B cell (primary cell): ENCODE results near the gene HDAC1. TPM values are rescaled to one million over a fixed set of nuclear protein-coding genes. Genes with fewer than 3 reads are reported as not detected.
A peak's percentile ranks its signal among the peaks of the same experiment; 100 is the strongest.

Source experiments
- ATAC-seq: fragments of 200-7000 bp; cut with Tn5 transposase; one replicate; pipeline ENCODE4 v1.10.0; 2021; ENCODE audit warnings: low read depth, mild to moderate bottlenecking, moderate number of reproducible peaks, moderate library complexity
- CTCF ChIA-PET: fragments of 350-600 bp; sonication (Branson Sonifier 250); formaldehyde crosslinking; loops from one replicate; lab custom pipeline; 2021; ENCODE audit warnings: antibody characterized with exemption, inconsistent platforms; lab: Charles Lee
- POLR2A ChIA-PET: fragments of 350-600 bp; sonication (Branson Sonifier 250); formaldehyde crosslinking; loops from one replicate; lab custom pipeline; 2021; ENCODE audit warnings: antibody characterized with exemption; lab: Charles Lee
- DNase-seq: peaks from one replicate; pipeline ENCODE4 v3.0.0; 2013
- H2AFZ ChIP-seq: 2 replicates; pipeline ENCODE4 v1.6.1; 2012; ENCODE audit warnings: mild to moderate bottlenecking, low read depth, low read length; ENCODE audit not compliant: insufficient read depth, poor library complexity, severe bottlenecking
- H3K27ac ChIP-seq, 2 donors: 1 replicate in 1 of 2; 2 replicates in 1 of 2; pipeline ENCODE4 v1.5.1; 2012 to 2013; ENCODE audit warnings: low read length in 2 of 2, mild to moderate bottlenecking in 2 of 2, moderate library complexity in 1 of 2
- H3K27me3 ChIP-seq, 4 experiments: fragments of 200-600 bp in 1 of 4; sonication (generic) in 1 of 4; replicated peaks in 1 of 4; 1 replicate in 2 of 4; 2 replicates in 2 of 4; pipeline versions ENCODE4 v1.6.1 to v1.7.0; 2013 to 2016; ENCODE audit warnings: low read length in 3 of 4, mild to moderate bottlenecking in 2 of 4, mixed read lengths in 1 of 4, moderate library complexity in 1 of 4; ENCODE audit not compliant: insufficient read depth in 4 of 4, control insufficient read depth in 3 of 4; ENCODE audit errors: control extremely low read depth in 1 of 4
- H3K36me3 ChIP-seq, 2 experiments: replicated peaks in 1 of 2; 1 replicate in 1 of 2; 2 replicates in 1 of 2; pipeline versions ENCODE4 v1.6.1 to v1.7.1; 2013; ENCODE audit warnings: low read length in 1 of 2; ENCODE audit not compliant: insufficient read depth in 2 of 2, control insufficient read depth in 1 of 2; ENCODE audit errors: control extremely low read depth in 1 of 2, extremely low read depth in 1 of 2
- H3K4me1 ChIP-seq, 2 donors: fragments of 200-600 bp in 1 of 2; sonication (generic) in 1 of 2; 1 replicate in 1 of 2; 2 replicates in 1 of 2; pipeline versions ENCODE4 v1.5.1 to v1.6.1; 2013 to 2017; ENCODE audit warnings: low read length in 2 of 2; ENCODE audit not compliant: control insufficient read depth in 2 of 2, insufficient read depth in 2 of 2
- H3K4me2 ChIP-seq: replicated peaks from 2 replicates; pipeline ENCODE3; 2012; ENCODE audit warnings: mild to moderate bottlenecking, low read depth, low read length; ENCODE audit not compliant: poor library complexity, severe bottlenecking
- H3K4me3 ChIP-seq, 5 experiments: fragments of 200-600 bp in 1 of 5; sonication (generic) in 1 of 5; 1 replicate in 3 of 5; 2 replicates in 2 of 5; pipeline versions ENCODE4 v1.5.1 to v1.7.0; 2011 to 2016; ENCODE audit warnings: low read length in 4 of 5, mild to moderate bottlenecking in 4 of 5, low read depth in 2 of 5, control low read depth in 1 of 5, moderate library complexity in 1 of 5; ENCODE audit not compliant: insufficient read depth in 1 of 5; ENCODE audit errors: control extremely low read depth in 1 of 5, extremely low read depth in 1 of 5
- H3K79me2 ChIP-seq: fragments of 200-600 bp; sonication (generic); one replicate; pipeline ENCODE4 v1.6.0; 2016; ENCODE audit warnings: low read length; ENCODE audit not compliant: control insufficient read depth, insufficient read depth
- H3K9ac ChIP-seq: fragments of 200-600 bp; sonication (generic); 2 replicates; pipeline ENCODE4 v1.6.1; 2017; ENCODE audit warnings: mild to moderate bottlenecking, low read length, moderate library complexity
- H3K9me3 ChIP-seq, 3 donors: one replicate each; pipeline versions ENCODE4 v1.6.1 to v1.7.1; 2013; ENCODE audit warnings: low read length in 2 of 3; ENCODE audit not compliant: control insufficient read depth in 2 of 3, insufficient read depth in 1 of 3; ENCODE audit errors: control extremely low read depth in 1 of 3
- H4K20me1 ChIP-seq: 2 replicates; pipeline ENCODE4 v1.6.0; 2012; ENCODE audit warnings: mild to moderate bottlenecking, low read length; ENCODE audit not compliant: insufficient read depth, control insufficient read depth, poor library complexity, severe bottlenecking
- H3K27ac Mint-ChIP-seq: one replicate; pipeline ENCODE4 v1.8.0; 2021; ENCODE audit warnings: mixed read lengths
- H3K27me3 Mint-ChIP-seq: one replicate; pipeline ENCODE4 v1.8.0; 2021; ENCODE audit warnings: mixed read lengths
- H3K4me1 Mint-ChIP-seq: one replicate; pipeline ENCODE4 v1.8.0; 2021; ENCODE audit warnings: mixed read lengths
- H3K4me3 Mint-ChIP-seq: one replicate; pipeline ENCODE4 v1.8.0; 2021; ENCODE audit warnings: mixed read lengths
- H3K9me3 Mint-ChIP-seq: one replicate; pipeline ENCODE4 v1.8.0; 2022; ENCODE audit warnings: mixed read lengths; ENCODE audit not compliant: insufficient read depth
- EZH2 ChIP-seq: IDR thresholded peaks from 2 replicates; pipeline ENCODE4 v1.6.1; 2012; ENCODE audit warnings: borderline replicate concordance, low read depth, mild to moderate bottlenecking, moderate library complexity, low read length; ENCODE audit not compliant: insufficient read depth, poor library complexity, severe bottlenecking
- WGBS: methylation state at CpG from one replicate; pipeline ENCODE4 v1.1.5; 2013; ENCODE audit warnings: missing lambda C conversion rate; ENCODE audit not compliant: insufficient coverage; 5-methylcytosine and 5-hydroxymethylcytosine counted together
- intact Hi-C: fragments of 100-400 bp; cut with micrococcal nuclease; formaldehyde crosslinking; loops from one replicate; pipeline ENCODE4 v1.10.0; 2022
- polyA plus RNA-seq: library from polyadenylated mRNA; depleted of rRNA; stranded (reverse); fragments of >200 nt; gene quantifications from 2 replicates; pipeline ENCODE4 v1.2.3, GENCODE V29; 2012
- total RNA-seq, 2 donors: library from RNA; stranded (reverse); fragments of 120-200 nt in 1 of 2; gene quantifications; 1 replicate in 1 of 2; 2 replicates in 1 of 2; pipeline versions ENCODE4 v1.2.3 to v1.2.4, GENCODE V29; 2013 to 2022
- TF ChIP-seq, protein P1 (sequence below): fragments of 200-600 bp; IDR thresholded peaks from one replicate; pipeline ENCODE4 v1.8.0; 2022; ENCODE audit warnings: antibody characterized with exemption, mild to moderate bottlenecking

HDAC1 gene
- total and polyA plus RNA-seq, 2 donors (not counting 1 experiment from before 2014, with no cell fraction given): 184 to 205 TPM

DNA sequence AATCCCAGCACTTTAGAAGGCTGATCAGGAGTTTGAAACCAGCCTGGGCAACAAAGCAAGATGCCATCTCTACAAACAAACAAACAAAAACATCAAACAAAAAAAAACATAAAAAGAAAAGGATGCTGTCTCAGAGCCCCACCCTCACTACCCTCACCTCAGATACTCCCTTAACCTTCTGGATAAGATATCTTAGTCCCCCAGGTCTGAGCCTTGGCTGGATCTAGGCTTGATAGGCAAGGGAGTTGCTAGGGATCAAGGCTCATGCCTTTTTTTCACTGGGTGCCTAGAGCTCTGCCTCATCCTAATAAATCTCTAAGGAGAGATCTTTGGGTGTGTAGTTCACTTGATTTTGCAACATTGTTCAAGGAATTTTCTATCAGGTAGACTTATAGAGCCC is 7.4 kb downstream of the HDAC1 start:
- no peak overlapping the region for H3K4me3 ChIP-seq
- H3K79me2 ChIP-seq: peaks cover 96% of the 10 kb centered on the region
- H3K9ac ChIP-seq: no peak overlapping the region
- intact Hi-C loops: no loop called here
- H3K36me3 ChIP-seq: peaks cover 2 to 43% of the 10 kb centered on the region in 2 experiments
- TF ChIP-seq, protein P1, sequence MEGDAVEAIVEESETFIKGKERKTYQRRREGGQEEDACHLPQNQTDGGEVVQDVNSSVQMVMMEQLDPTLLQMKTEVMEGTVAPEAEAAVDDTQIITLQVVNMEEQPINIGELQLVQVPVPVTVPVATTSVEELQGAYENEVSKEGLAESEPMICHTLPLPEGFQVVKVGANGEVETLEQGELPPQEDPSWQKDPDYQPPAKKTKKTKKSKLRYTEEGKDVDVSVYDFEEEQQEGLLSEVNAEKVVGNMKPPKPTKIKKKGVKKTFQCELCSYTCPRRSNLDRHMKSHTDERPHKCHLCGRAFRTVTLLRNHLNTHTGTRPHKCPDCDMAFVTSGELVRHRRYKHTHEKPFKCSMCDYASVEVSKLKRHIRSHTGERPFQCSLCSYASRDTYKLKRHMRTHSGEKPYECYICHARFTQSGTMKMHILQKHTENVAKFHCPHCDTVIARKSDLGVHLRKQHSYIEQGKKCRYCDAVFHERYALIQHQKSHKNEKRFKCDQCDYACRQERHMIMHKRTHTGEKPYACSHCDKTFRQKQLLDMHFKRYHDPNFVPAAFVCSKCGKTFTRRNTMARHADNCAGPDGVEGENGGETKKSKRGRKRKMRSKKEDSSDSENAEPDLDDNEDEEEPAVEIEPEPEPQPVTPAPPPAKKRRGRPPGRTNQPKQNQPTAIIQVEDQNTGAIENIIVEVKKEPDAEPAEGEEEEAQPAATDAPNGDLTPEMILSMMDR: no peak
- no peak for TF ChIP-seq EZH2
- H2AFZ ChIP-seq: no peak overlapping the region
- no peaks in the 10 kb centered on the region for H3K27me3 Mint-ChIP-seq
- H3K27me3 ChIP-seq: no peaks in the 10 kb centered on the region
- peaks cover 45% of the 10 kb centered on the region for H3K4me1 Mint-ChIP-seq
- CTCF ChIA-PET: interaction anchor here (1.1 kb wide), 1 partner anchor 74 kb away, joined by 6 read pairs; no protein-coding TSS in a partner anchor
- H3K27ac ChIP-seq: peak overlapping the region in 1 of 2 donors; percentile 36
- H3K27ac Mint-ChIP-seq: no peak overlapping the region
- peaks cover 2% of the 10 kb centered on the region for H3K9me3 Mint-ChIP-seq
- peaks cover 22 to 27% of the 10 kb centered on the region in 2 donors for H3K4me1 ChIP-seq
- DNase-seq (no peak), ATAC-seq (no peak)
- H3K9me3 ChIP-seq: no peaks in the 10 kb centered on the region
- H3K4me2 ChIP-seq: no peak overlapping the region
- POLR2A ChIA-PET: no interaction called here
- no peak overlapping the region for H3K4me3 Mint-ChIP-seq
- peaks cover 64% of the 10 kb centered on the region for H4K20me1 ChIP-seq

DNA sequence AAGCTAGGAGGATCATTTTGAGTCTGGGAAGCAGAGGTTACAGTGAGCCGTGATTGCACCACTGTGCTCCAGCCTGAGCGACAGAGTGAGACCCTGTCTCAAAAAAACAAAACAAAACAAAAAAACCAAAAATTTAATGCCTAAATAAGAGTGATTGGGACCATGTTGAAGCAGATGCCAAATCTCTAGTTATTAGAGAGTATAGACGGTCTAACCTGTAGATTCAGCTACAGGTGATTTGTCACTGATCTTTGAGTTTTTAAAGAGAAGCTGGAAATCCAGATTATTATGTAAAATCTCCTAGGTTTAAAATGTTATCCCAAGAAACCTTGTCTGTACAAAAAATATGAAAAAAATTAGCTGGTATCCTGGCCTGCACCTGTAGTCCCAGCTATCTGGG is 11.5 kb downstream of the HDAC1 start:
- H3K4me3 Mint-ChIP-seq: no peak overlapping the region
- WGBS: no CpG with 5 or more reads among the region's 3 CpGs
- CTCF ChIA-PET: interaction anchor here (1.3 to 3.3 kb wide), 3 partner anchors 12 to 88 kb away, joined by 4 to 10 read pairs (median 5); partner anchors contain the start of gene HDAC1

More for the DNA sequence above, 11.5 kb downstream of the HDAC1 start:
- Mint-ChIP-seq H3K9me3 (peaks cover 2% of the 10 kb centered on the region), H3K27ac (no peak overlapping the region), H3K27me3 (no peaks in the 10 kb centered on the region), H3K4me1 (peaks cover 41% of the 10 kb centered on the region)
- intact Hi-C loops: no loop called here
- POLR2A ChIA-PET: no interaction called here
- peaks cover 97% of the 10 kb centered on the region for H3K79me2 ChIP-seq
- no peak overlapping the region for H3K4me3 ChIP-seq
- no peak for DNase-seq
- H3K27ac ChIP-seq: no peak overlapping the region
- H3K4me1 ChIP-seq: peaks cover 21 to 22% of the 10 kb centered on the region in 2 donors
- no peak overlapping the region for H3K4me2 ChIP-seq
- TF ChIP-seq EZH2: no peak
- TF ChIP-seq, protein P1: no peak
- no peak for ATAC-seq
- peaks cover 40% of the 10 kb centered on the region for H4K20me1 ChIP-seq
- H3K9me3 ChIP-seq: peaks cover 0 to 3% (median 2%) of the 10 kb centered on the region in 3 donors
- no peaks in the 10 kb centered on the region for H3K27me3 ChIP-seq
- no peak overlapping the region for H2AFZ ChIP-seq
- H3K9ac ChIP-seq: no peak overlapping the region
- H3K36me3 ChIP-seq: peaks cover 6 to 63% of the 10 kb centered on the region in 2 experiments
